GM12873 (cell line): ENCODE results near the gene FOXN3.

Source experiments
- TF ChIP-seq, protein P1 (sequence below): IDR thresholded peaks from 2 replicates; pipeline ENCODE4 v1.5.1; 2012; ENCODE audit warnings: low read depth, mild to moderate bottlenecking, moderate library complexity, low read length, control low read depth; ENCODE audit not compliant: insufficient read depth; ENCODE audit errors: missing control alignments

Gene FOXN3

GRCh38 chr14:89270439-89271227, 146.4 kb downstream of the FOXN3 start:
- TF ChIP-seq, protein P1, sequence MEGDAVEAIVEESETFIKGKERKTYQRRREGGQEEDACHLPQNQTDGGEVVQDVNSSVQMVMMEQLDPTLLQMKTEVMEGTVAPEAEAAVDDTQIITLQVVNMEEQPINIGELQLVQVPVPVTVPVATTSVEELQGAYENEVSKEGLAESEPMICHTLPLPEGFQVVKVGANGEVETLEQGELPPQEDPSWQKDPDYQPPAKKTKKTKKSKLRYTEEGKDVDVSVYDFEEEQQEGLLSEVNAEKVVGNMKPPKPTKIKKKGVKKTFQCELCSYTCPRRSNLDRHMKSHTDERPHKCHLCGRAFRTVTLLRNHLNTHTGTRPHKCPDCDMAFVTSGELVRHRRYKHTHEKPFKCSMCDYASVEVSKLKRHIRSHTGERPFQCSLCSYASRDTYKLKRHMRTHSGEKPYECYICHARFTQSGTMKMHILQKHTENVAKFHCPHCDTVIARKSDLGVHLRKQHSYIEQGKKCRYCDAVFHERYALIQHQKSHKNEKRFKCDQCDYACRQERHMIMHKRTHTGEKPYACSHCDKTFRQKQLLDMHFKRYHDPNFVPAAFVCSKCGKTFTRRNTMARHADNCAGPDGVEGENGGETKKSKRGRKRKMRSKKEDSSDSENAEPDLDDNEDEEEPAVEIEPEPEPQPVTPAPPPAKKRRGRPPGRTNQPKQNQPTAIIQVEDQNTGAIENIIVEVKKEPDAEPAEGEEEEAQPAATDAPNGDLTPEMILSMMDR = no peak

DNA sequence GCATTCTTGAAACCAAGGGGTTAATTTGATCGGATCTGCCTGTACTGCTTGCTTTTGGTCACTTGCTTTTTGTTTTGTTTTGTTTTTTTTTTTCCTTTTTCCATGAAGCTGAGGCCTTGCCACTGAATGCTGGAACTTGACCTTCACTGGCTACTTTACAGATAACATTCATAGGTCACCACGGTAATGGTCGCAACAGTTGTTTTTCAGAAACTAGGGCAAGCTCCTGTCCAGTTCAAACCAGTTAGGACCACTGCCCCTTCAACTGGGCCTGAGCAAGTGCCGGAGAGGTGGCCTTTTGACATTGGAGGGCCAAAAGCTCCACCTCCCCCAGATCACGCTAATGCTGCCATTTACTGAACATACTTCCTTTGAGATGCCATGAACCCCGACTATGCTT, 147.6 kb downstream of the FOXN3 start:
- TF ChIP-seq, protein P1 = no peak

GRCh38 chr14:89268514-89268913, 148.5 kb downstream of the FOXN3 start:
- TF ChIP-seq, protein P1 = no peak

DNA sequence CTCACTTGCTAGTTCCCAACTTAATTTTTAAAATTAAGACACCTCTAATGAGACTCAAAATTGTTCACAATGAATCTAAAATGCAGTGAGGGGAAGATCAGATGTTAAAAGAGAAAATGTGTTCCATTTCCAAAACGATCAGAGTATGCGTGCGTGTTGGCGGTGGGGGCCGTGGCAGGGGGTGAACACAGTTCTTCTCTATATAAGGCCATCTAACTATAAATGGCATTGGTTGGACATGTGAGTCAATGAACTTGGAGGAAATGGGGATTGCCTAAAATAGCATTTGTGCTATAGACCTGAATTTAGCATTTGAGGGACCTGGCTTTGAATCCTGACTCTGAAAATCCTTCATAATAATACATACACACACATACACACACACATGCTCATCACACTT, 149.4 kb downstream of the FOXN3 start:
- TF ChIP-seq, protein P1 = no peak

- TF ChIP-seq, protein P1 = no peak
Observed at GRCh38 chr14:89267163-89267562, 149.9 kb downstream of the FOXN3 start.

DNA sequence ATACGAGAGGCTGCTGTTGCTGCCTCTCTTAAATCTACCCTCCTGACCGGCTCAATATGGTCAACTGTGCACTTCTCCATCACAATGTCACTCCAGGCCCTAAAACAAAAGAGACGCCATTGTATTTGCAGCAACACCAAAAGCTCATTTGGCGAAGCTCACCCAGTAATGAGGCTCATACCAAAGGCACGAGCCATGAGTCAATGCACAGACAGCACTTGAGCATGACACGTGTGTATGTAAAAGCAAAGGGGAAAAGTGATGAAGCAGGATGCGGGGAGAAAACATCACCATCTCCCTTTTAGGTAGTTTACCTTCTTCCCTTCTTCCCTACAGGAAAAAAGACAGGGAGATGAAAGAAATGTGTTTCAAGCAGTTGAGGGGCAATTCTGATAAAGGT, 150.3 kb downstream of the FOXN3 start:
- TF ChIP-seq, protein P1 = no peak

DNA sequence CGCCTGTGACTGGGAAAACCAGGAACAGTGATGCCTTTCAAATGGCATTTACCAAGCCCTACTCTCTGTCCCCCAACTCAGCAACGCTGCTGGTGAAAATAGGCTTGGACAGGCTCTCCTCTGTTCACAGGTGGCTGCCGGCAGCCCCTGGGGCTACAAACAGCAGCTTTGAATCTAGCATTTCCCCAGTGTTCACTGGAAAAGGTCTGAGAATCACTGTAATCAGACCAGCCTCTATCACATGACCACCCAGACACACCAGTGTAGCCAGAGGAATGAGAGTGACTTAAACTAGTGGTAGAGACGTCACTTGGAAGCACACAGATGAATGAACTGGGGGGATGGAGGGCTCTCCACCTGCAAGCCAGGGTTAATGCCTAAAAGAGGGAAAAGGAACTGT, 151.8 kb downstream of the FOXN3 start:
- TF ChIP-seq, protein P1 = no peak
